GM10847 (cell line): ENCODE measurements around the gene HDAC6.

Source experiments
- POLR2A ChIP-seq: IDR thresholded peaks from 2 replicates; pipeline ENCODE4 v1.6.1; 2011; ENCODE audit not compliant: insufficient read length; ENCODE audit errors: extremely low read depth

Gene HDAC6

GRCh38 chrX:48801280-48802088, at the start of gene HDAC6:
TSS of gene HDAC6 (plus strand) at chrX:48802067. CDS start at chrX:48802693, 626 bp downstream.
- TF ChIP-seq POLR2A, result peak; percentile 18

GRCh38 chrX:48752498-48752897, 49.4 kb upstream of the HDAC6 start:
- no peak for TF ChIP-seq POLR2A

GRCh38 chrX:48753708-48754228, 48.1 kb upstream of the HDAC6 start:
- no peak for TF ChIP-seq POLR2A

- TF ChIP-seq POLR2A, result no peak
These were observed 47.6 kb upstream of the HDAC6 start for GRCh38 chrX:48754238-48754637.

- TF ChIP-seq POLR2A, result no peak
These were observed 40.0 kb upstream of the HDAC6 start, which contains the start of gene GLOD5 for GRCh38 chrX:48761674-48762471. TSS of gene GLOD5 (plus strand) at chrX:48761747. CDS start at chrX:48761791, 44 bp downstream.

GRCh38 chrX:48769230-48769629, 32.6 kb upstream of the HDAC6 start:
- TF ChIP-seq POLR2A, result no peak

- TF ChIP-seq POLR2A, result no peak
These were observed 31.6 kb upstream of the HDAC6 start for GRCh38 chrX:48770296-48770695.

GRCh38 chrX:48772602-48773001, 29.3 kb upstream of the HDAC6 start:
- no peak for TF ChIP-seq POLR2A

- TF ChIP-seq POLR2A, result no peak
These were observed 24.9 kb upstream of the HDAC6 start for GRCh38 chrX:48776818-48777439.

- TF ChIP-seq POLR2A, result no peak
These were observed 22.5 kb upstream of the HDAC6 start for GRCh38 chrX:48779399-48779798.

GRCh38 chrX:48781705-48782104, 20.2 kb upstream of the HDAC6 start:
- no peak for TF ChIP-seq POLR2A

- no peak for TF ChIP-seq POLR2A
These were observed 19.7 kb upstream of the HDAC6 start for GRCh38 chrX:48782216-48782615.

GRCh38 chrX:48782795-48783194, 19.1 kb upstream of the HDAC6 start:
- no peak for TF ChIP-seq POLR2A

- no peak for TF ChIP-seq POLR2A
These were observed 17.1 kb upstream of the HDAC6 start for GRCh38 chrX:48784726-48785125.

GRCh38 chrX:48785186-48785539, 16.7 kb upstream of the HDAC6 start:
- no peak for TF ChIP-seq POLR2A
